GM19035 (cell line): Measurements from ENCODE around the gene IFRD2.
"Not testable (repeated sequence)": the region's sequence is repeated elsewhere in the genome, so short reads cannot be mapped to it uniquely, and the experiment has no call there.

Experiments
- ATAC-seq: cut with Tn5 transposase; IDR thresholded peaks from one replicate; pipeline ENCODE4 v1.9.1; 2021; ENCODE audit not compliant: unreplicated experiment

IFRD2 gene

DNA sequence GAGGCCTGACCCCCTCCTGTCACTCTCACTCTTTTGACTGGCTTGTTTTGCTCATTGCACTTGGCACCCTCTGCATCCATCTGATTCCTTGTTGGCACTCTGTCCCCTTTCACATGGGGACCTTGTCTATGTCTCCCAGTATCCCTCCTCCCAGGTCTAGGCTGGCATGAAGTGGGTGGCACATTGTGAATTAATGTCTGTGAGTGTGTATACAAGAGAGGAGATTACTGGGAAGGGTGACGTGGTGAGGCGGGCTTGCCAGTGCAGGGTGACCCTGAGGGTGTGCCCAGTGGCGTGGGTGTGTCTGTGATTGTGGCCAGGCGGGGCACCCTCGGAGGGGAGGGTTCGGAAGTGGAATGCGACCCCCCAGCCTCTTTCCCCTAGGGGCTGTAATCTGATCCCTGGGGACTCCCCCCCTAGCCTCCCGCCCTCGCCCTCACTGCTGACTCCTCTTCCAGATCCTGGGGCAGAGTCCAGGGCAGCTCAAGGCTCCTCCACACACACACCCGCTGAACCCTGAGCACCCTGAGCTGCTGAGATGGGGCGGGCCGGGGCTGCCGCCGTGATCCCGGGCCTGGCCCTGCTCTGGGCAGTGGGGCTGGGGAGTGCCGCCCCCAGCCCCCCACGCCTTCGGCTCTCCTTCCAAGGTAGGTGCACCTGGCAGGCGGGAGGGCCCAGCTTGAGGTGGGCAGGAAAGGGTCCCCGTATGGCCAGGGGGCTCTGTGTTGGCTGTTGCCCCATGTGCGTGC is 23.4 kb downstream of the IFRD2 start, which contains the start of gene SEMA3B:
TSS of gene SEMA3B (plus strand) at position 445 of the 749 bp plus-strand sequence. CDS start at position 539, 94 bp downstream.
- no peak for ATAC-seq

DNA sequence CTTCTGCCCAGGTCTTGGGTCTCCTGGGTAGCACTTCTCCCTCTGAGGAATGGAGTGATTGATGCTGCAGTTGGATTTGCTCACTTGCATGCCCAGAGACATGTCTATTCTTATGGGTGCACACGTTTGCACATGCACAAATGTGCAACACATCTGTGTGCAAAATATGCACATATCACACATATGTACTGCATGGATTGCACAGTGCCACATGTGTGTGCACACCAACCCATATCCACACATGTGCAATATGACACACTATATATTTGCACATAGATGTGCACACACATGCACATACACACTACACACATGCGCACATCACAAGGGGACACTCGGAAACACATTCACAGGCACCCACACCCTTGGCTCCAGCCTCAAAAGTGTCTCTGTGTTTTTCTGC is 24.0 kb downstream of the IFRD2 start:
- ATAC-seq = no peak

DNA sequence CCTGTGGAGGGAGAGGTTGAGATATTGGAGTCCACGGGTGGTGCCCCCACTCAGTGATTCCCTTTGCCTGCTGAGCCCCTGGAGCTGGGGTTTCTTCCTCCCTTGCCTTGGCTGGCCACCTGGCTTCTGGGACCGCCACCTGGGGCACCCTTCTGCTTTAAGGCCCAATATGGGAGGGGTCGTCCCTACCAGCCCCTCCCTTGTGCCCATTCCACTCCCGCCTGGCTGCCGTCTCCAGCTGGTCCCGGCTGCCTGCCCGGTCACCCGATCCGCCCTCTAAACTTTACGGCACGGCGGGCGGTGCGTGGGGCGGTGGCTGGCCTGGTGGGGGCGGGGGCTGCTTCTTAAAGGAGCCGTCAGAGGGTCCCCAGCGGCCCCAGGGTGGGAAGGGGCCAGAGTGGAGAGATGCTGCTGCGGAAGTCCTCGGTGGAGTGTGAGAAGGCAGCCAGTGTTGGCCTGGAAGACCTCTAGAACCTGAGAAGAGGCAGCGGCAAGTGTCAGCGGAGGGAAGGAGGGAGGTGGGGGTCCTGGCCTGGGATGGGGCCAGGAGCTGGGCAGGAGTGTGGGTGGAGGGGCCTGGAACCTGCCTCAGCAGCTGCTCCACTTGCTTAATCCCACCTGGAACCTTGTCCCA is 24.8 kb downstream of the IFRD2 start:
- no peak for ATAC-seq

DNA sequence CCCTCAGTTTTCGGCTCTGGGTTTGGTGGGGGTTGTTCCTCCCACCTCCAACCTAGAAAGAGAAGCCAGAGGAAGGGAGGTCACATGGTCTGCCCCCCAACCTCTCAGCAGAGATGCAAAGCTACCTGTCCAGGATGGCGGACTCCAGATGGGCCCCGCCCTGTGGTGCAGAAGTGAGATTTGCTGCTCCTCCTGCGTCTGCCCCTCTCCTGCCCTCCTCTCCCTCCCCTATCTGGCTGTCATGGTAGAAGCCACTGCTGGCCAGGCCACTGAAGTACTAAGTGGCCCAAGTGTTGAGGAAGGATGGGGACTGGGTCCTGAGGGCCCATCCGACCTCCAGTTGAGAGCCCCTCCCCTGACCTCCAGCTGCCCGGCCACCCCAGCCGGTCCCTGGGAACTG is 25.4 kb downstream of the IFRD2 start:
- no peak for ATAC-seq

DNA sequence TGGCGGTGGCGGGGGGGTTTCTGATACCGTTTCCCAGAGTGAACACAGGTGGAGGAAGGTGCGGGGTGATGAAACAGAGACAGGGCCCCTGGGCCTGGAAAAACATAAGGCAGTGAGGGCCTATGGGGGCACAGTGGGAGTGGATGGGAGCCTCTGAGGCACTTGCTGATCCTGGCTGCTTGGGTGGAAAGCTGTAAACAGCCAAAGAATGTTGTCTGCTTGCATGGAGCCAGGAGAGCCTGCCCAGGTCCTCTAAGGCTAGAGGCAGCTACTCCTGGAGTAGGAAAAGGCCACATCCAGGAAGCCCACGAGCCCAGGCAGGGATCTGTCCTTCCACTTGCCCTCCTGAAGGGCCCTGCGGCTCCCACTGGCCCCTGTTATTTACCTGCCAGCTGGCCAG is 26.2 kb downstream of the IFRD2 start:
- ATAC-seq = no peak

DNA sequence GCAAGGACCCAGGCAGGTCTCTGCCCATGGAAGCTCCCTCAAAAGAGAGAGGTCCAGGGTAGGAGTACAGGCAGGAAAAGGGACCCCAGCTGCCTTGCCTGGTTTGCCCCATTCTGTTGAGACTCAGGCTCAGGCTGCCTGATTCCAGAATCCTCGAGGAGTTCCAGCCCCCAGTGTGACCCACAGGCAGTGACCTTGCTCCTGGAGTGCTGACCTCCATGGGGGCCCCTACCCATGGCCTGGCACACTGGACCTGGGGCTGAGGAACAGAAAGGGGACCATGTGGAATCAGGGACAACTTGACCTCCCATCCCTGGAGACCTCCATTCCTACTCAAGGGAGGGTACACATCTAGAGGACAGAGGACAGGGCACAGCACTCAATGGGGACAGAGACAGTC is 26.7 kb downstream of the IFRD2 start:
- no peak for ATAC-seq

DNA sequence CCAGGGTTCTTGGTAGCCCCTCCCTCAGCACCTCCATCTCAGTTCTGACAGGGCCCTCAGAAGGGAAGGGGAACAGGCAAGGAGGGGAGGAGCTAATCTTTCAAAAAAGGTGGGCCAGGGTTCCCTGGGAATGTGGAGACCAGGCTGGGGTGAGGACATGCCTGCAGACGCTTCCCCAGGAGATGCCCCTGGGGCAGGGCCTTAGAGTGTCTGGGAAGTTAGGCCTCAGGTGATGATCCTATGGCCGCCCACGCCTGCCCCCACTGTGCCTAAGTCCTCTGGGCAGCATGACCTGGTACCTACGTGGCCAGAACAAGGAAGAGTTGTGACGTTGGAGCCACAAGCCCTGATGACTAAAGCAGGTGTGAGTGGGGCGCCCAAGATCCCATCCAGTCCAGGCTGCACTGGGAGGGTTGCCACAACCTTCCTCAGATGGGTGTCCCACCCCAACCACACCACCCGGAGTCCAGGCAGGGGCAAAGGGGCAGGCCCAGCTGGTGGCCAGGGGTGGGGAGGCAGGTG is 27.2 kb downstream of the IFRD2 start:
- no peak for ATAC-seq

DNA sequence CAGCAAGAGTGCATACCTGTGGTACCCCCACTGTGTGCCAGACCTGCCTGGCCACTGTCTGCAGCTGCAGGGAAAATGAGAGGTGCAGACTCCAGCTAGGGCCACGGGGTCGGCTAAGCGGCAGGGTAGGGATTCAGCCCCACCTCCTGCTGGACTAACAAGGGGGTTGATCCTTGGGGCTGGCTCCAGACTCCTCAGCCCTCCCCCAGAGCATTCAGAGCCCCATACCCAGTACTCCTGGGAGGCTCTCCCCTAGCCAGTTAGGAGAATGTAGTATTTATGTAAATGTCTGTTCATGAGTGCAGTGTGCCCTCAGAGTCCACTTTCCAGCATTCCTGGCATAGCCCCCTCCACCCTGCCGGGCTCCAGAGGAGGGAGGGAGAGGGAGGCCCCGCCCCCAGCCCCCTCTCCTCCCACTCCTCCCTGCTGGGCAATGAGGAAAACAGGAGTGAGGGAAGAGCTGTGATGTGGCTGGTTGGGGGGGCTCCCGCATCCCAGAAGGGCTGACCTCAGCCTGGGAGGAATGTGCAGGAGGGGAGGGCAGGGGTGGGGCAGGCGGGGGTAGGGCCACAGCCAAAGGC is 27.8 kb downstream of the IFRD2 start:
- no peak for ATAC-seq

DNA sequence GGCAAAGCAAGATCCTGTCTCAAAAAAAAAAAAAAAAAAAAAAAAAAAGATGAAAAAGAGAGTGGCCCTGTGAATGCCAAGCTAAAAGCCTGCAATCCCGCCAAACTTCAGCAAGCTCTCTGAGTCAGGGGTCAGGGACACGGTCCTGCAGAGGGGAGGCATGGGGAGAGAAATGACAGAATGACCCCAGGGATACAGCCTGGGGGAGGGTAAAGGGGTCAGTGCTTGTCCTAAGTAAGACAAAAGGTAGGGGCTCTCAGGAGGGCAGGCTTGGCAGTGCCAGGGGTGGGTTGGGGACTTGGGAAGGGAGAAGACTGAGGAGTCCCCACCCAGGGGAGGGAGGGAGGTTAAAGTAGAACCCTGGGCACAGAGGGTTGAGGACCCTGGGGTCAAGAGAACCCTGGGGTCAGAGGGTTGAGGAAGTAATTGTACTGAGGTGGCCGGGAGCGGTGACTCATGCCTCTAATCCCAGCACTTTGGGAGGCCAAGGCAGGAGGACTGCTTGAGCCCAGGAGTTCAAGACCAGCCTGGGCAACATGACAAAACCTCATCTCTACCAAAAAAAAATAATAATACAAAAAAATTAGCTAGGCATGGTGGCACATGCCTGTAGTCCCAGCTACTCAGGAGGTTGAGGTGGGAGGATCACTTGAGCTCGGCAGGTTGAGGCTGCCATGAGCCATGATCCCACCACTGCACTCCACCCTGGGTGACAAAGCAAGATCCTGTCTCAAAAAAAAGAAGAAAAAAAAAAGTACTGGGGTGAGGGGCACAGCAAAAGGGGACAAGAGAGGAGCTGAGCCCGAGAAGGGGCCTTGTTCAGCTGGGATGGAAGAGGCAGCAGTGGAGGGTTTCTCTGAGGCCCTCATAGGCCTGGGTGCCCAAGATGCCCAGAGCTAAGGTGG is 28.5 kb downstream of the IFRD2 start:
- no peak for ATAC-seq

DNA sequence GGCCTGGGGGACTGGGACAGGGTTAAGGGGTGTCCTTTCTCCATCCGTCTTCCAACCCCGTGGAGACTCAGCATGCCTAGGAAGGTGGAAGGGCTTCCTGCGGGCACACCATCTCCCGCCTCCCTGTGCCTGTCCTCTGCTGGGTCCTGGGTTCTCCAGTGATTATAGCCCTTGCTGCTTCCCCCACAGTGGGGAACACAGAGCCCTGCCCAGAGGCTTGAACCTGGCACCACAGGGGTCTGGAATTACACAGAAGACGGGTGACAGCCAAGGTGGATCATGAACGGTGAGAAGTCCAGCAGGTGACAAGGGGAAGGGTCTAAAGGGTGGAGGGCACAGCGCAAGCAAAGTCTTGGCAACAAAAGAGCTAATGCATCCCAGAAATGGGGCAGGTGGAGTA is 29.5 kb downstream of the IFRD2 start:
- no peak for ATAC-seq

DNA sequence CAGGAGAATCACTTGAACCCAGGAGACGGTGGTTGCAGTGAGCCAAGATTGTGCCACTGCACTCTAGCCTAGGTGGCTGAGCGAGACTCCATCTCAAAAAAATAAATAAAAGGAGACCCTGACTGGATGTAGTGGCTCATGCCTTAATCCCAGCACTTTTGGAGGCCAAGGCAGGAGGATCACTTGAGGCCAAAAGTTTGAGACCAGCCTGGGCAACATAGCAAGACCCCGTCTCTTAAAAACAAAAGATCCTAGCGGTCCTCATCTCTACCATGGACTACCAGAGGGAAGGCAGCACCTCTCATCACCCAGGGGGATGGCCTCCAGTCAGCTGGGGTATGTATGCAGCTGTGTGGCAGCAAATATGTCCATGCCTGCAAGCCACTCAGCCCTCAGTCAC is 30.0 kb downstream of the IFRD2 start:
- ATAC-seq = not testable (repeated sequence)

DNA sequence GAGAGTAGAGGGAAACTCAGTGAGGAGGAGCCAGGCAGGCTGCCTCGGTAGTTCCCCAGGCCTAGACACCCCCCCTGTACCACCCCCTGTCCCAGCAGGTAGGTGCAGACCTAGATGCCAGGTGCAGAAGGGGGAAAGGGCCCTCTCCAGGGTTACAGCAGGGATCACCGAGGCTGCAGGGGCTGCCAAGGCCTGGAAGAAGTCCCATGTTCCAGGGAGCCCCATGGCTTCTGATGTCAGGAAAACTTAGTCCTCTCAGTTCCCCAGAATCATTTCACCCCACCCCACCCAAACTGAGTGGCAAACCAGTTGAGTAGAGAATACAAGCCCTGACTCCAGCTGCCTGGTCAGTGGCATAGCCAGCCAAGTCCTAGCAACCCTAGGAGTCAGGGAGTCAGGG is 30.7 kb downstream of the IFRD2 start:
- no peak for ATAC-seq

DNA sequence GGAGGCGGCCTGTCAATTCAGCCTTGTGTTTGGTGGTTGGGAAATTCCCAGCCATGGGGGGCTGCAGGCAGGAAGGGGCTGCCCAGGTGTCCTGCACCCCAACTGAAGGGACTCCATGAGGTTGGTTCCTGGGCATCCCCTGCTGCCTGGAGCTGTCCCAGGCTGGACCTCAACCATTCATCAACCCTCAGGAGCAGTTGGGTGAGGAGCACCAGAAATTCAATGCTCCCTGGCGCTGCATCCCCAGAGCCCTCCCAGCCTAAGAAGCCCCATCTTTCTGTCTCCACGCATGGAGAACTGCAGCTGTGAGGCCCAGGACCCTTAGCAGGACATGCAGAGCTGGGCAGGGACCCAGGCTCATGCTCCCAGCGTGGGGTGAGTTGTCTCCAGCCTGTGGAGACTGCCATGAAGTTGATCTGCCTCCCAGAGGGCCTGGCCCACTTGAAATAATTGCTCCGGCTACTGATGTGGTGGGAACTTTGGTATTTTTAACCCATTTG is 31.2 kb downstream of the IFRD2 start:
- no peak for ATAC-seq

DNA sequence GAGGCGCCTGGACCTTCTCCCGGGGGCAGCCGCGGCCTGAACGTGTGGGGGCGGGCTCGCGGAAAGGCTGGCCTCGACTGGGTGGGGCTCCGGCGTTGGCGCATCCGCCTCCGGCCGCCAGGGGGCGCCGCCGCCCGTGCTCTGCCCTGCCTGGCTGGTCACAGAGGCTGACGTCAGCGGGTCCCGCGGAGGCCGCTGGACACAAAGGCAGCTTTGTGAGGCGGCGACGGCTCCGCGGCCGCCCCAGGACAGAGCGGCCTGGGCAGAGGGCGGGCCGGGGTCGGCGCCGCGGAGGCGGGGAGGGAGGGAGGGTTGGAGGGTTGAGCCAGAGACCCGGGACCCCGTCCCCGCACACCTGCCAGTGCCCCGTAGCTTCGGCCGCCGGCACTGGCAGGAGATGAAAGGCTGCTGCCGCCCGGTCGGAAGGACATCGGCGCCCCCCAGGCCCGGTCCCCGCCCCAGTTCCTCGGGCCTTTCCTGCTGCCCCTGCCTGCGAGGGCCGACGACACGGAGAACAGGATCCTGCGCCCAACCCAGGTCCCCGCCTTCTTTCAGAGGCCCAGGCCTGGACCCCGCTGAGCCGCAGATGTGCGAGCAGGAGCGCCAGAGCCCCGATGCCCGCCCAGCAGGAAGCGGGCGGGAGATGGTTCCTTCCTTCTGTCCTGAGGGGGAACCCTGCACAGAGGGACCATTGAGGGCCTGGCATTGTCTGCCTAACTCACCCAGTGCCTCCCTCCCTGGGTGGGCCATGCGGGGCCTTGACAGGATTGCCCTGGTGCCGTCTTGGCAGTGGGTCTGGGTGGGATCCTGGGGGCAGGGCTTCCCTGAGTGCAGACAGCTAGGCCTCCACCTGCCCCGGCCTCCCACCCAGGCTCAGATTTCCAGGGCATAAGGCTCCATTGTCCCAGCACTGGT is 31.9 kb downstream of the IFRD2 start:
- peak; percentile 73 for ATAC-seq

DNA sequence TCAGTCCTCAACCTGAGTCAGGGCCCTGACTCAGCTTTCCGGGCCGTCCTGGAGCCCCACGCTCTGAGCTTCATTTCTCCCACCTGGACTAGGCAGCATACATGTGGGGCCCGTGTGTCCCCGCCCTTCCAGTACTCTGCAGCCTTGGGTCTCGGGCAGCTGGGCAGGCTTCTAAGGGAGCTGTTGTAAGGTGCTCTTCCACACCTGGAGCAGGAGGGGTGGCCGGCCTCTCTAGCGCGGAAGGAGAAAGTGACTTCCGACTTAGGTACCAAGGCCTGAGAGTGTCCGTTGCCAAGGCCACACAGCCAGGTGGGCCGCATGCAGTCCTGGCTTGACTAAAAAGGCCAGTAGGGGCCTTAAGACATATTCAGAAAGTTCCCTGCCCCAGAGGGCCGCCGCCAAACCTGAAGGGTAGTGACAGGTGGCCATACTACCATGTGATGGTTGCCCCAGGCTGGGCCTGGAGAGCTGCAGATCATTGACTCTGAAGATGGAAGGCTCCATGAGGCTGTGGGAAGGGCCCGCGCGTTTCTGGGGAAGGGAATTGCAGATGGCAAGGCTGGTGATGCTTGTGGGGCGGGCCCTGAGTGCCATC is 32.7 kb downstream of the IFRD2 start:
- peak; percentile 17 for ATAC-seq

DNA sequence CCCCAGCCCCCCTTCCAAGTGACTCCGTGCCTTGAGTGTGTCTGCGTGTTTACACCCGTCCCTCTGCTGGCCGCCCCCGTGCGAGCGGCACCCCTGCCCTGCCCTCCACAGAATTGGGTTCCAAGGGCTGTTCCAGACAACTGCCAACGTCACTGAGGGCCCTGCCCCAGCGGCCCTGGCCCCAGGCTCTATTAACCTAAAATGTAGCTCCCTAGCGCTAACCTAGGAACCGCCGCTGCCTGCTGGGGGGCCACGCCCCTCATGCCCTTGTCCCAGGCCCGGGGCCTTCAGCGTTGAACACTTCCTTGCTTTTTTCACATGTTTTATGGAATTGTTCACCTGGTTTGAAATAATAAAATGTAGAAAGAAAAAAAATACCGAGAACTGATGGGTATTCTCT is 33.2 kb downstream of the IFRD2 start:
- no peak for ATAC-seq

DNA sequence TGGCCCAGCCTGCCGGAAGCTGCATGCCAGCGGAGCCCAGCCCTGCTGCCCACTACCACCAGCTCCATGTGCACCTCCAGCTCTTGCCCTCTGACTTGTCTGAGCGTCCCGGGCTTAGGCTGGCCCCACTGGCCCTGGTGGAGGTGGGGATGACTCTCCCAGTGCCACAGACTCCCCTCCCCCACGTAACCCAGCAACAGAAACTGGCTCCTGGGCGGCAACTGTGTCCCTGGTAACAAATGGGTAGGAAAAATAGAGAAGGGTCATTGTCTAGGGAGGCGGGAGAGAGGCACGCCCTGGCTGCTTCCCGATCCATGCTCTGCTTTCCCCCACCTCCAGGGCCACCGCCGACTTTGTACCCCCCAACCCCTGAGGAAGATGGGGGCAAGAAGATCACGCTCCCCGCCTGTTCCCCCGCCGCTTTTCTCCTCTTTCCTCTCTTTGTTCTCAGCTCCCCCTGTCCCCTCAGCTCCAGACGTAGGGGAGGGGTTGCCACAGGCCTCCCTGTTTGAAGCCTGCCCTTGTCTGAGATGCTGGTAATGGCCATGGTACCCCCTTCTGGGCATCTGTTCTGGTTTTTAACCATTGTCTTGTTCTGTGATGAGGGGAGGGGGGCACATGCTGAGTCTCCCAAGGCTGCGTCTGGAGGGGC is 34.1 kb downstream of the IFRD2 start:
- no peak for ATAC-seq

DNA sequence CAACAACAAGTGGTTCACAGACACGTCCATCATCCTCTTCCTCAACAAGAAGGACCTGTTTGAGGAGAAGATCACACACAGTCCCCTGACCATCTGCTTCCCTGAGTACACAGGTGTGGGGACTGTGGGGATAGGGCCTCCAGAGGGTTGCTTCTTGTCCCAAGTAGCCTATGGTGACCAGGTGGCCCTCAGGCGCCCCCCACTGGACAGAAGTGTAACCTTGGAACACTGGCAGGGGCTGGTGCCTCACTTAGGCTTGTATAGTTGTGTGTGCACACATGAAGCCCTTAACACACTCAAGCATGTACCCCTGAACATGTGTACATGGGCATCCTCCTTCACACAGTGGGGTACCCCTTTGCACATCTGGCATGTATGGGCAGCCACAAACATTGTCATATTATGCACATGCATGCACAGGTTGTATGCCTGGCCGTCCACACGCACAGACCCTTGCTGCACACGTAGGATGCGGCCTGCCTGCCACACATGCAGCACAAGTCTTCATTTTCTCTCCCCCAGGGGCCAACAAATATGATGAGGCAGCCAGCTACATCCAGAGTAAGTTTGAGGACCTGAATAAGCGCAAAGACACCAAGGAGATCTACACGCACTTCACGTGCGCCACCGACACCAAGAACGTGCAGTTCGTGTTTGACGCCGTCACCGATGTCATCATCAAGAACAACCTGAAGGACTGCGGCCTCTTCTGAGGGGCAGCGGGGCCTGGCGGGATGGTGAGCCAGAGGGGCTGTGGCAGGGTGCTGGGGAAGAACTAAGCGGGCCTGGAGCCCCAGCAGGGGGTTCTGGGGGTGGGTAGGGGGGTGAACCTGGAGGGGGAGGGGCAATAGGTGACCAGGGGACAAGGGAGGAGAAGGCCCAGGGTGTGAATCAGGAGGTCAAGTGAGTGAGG is 35.0 kb downstream of the IFRD2 start:
- ATAC-seq = no peak
